ENCODE results near the gene R3HDM2. TPM values are rescaled to one million over a fixed set of nuclear protein-coding genes. Genes with fewer than 3 reads are reported as not detected.
A peak's percentile ranks its signal among the peaks of the same experiment; 100 is the strongest.

Gene R3HDM2
- total RNA-seq, 1 experiment from 2014 or later, result 8.9 TPM

DNA sequence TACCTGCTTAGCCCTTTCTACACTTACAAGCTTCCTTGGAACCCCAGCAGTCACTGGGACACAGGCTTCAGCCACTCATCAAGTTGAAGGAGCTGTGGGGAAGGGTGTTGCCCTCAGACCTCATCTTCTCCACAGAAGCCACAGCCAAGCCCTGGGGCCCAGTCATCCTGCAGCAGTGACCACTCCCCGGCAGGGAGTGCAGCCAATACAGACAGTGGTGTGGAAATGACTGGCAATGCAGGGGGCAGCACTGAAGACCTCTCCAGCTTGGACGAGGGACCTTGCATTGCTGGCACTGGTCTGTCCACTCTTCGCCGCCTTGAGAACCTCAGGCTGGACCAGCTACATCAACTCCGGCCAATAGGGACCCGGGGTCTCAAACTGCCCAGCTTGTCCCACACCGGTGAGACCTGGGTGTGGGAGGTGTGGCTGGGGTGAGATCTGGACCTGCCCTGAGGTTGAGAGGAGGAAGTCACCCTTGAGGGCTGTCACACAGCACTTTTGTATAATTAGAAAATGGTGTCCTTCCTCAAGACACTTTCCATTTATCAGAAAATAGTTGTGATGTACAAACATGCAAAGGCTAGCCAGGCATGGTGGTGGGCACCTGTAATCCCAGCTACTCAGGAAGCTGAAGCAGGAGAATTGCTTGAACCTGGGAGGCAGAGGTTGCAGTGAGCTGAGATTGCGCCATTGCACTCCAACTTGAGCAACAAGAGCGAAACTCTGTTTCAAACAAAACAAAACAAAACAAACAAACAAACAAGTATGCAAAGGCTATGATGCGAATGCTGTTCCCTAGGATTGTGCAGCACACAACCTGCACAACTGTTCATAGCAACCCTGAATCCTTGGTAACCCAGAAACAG is 38.7 kb upstream of the R3HDM2 start:
- DNase-seq (ENCODE audit: low spot score), result no peak
- in situ Hi-C loops (cut with HindIII; ENCODE audit: low sequenced_read_pairs), result no loop called here

DNA sequence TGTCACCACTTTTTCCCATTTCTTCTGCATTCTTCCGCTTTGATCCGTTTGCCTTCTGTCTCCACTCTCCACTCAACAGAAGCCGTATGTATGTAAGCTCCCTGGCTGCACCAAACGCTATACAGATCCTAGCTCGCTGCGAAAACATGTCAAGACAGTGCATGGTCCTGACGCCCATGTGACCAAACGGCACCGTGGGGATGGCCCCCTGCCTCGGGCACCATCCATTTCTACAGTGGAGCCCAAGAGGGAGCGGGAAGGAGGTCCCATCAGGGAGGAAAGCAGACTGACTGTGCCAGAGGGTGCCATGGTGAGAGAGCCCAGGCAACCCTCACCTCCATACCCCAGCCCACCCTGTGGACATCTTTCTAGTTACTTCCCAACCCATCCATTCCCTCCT is 37.1 kb upstream of the R3HDM2 start:
- in situ Hi-C loops (cut with HindIII; ENCODE audit: low sequenced_read_pairs), result no loop called here
- no peak for DNase-seq (ENCODE audit: low spot score)

DNA sequence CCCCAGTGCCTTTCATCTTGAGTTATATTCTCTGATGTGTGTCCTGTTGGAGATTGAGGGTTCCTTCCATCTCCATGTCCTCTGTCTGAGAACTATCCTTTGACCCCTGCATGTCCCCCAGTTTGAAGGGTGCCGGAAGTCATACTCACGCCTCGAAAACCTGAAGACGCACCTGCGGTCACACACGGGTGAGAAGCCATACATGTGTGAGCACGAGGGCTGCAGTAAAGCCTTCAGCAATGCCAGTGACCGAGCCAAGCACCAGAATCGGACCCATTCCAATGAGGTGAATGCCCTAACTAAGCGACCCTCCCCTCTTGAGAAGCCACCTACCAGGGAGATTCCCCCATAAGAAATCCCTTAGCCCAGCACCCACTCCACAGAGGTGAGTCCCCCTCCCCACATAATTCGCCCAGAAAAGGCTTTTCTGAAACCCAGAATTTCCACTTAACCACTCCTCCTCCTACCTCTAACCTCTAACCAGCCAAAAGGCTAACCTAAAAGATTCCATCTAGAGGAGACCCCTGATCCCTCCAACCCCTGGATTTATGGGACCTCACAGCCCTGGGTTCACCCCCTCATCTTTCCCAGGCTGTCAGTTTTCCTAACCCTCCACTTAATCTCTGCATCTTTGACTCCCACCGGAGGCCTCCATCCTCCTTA is 36.5 kb upstream of the R3HDM2 start:
- DNase-seq (ENCODE audit: low spot score), result no peak
- in situ Hi-C loops (cut with HindIII; ENCODE audit: low sequenced_read_pairs), result no loop called here

DNA sequence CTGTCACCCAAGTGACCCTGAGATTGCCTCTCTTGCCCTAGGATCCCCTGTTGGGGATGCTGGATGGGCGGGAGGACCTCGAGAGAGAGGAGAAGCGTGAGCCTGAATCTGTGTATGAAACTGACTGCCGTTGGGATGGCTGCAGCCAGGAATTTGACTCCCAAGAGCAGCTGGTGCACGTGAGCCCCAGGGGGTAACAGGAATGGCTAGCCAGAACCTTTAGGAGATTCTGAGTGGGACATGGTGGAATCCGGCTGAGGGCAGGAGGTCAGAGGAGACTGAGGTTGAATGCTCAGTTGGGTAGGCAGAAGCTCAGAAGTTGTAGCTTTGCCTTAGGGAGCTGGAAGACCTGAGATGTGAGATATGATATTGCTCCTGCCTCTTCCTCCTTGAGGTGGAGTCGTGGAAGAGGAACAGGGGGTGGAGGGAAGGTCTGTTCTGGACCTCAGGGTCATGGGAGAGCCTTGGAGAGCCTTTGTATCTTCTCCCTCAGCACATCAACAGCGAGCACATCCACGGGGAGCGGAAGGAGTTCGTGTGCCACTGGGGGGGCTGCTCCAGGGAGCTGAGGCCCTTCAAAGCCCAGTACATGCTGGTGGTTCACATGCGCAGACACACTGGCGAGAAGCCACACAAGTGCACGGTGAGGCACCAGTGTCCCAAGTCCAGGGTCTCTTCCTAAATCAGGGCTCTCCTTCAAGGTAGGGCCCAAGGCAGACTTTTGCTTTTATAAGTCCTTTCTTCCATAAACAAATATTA is 35.1 kb upstream of the R3HDM2 start:
- no peak for DNase-seq (ENCODE audit: low spot score)
- in situ Hi-C loops (cut with HindIII; ENCODE audit: low sequenced_read_pairs), result no loop called here

DNA sequence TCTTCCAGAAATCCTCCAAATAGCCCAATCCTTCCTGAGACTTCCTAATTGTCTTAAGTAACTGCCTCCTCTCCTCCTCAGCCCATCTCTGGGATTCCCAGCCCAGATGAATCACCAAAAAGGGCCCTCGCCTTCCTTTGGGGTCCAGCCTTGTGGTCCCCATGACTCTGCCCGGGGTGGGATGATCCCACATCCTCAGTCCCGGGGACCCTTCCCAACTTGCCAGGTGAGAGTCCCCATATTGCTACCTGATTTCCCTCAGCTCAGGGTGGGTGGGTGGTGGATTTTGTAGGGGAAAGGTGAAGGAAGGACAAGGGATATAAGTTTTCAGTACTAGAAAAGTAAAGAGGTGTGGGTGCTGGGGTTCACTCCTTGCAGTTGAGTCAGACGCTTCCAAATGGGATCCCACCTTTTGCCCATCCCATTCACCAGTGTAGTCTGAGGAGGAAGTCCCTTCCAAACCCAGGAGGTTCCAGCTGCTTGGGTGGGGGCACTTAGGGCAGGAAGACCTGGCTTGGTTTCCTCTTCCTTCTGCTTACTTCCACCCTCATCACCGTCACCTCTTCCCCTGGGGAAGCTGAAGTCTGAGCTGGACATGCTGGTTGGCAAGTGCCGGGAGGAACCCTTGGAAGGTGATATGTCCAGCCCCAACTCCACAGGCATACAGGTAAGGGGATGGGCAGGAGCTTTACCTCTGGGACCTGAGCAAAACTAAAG is 34.3 kb upstream of the R3HDM2 start:
- in situ Hi-C loops (cut with HindIII; ENCODE audit: low sequenced_read_pairs), result no loop called here
- no peak for DNase-seq (ENCODE audit: low spot score)

DNA sequence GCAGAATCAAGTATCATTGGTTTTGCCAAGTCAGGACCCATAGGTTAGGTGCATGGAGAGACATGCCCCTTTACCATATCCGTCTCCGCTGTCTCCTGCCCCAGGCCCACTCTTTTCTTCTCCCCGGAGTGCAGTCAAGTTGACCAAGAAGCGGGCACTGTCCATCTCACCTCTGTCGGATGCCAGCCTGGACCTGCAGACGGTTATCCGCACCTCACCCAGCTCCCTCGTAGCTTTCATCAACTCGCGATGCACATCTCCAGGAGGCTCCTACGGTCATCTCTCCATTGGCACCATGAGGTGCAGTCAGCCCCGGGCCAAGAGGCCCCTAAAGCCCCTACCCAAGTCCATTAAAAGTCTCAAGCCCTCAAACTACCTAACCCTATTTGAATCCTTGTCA is 33.7 kb upstream of the R3HDM2 start:
- no peak for DNase-seq (ENCODE audit: low spot score)
- in situ Hi-C loops (cut with HindIII; ENCODE audit: low sequenced_read_pairs), result no loop called here

DNA sequence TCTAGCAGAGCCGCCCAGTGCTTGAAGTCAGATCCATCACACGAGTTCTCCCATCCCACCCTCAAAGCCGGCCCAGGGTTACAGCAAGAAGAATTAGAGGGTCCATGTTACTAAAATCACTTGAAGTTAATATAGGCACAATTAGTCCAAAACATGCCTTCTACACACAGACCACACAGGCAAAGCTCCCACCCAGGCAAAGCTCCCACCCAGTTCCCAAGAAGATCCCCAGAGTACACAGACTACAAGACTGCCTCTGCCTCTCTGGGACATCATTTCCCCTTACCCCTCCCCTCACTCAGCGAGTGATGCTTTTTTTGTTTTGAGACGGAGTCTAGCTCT is 32.0 kb upstream of the R3HDM2 start:
- no peak for DNase-seq (ENCODE audit: low spot score)
- in situ Hi-C loops (cut with HindIII; ENCODE audit: low sequenced_read_pairs), result no loop called here

DNA sequence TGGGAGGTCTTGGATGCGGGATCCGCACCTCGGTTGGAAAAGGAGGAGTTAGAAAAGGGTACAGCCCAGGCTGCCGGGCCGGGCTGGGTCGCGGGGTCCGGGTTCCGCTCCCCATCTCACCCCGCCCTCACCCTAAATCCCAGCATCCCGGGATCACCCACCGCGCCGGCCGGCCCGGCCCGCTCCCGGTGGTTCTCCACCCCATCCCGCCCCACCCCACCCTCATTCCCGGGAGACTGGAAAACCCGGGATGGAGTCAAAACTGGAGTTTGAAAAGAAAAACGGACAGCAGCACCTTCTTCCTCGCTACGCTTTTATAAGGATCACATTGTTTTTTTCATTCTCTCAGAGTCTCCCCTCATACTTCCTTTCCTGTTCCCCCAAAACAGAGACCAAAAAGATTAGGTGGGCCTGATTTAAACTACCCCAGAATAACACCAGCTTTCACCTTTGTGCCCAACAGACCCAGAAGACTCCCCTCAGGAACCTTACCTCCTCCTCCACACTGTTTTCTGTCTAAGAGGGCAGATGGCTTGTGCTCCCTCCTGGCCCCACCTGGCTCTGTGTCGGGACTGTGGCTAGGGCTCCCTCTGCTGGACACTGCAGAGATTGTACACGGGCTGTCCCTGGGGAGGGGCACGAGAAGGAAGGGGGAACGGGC is 31.5 kb upstream of the R3HDM2 start:
- DNase-seq (ENCODE audit: low spot score), result peak; percentile 92
- in situ Hi-C loops (cut with HindIII; ENCODE audit: low sequenced_read_pairs), result no loop called here

DNA sequence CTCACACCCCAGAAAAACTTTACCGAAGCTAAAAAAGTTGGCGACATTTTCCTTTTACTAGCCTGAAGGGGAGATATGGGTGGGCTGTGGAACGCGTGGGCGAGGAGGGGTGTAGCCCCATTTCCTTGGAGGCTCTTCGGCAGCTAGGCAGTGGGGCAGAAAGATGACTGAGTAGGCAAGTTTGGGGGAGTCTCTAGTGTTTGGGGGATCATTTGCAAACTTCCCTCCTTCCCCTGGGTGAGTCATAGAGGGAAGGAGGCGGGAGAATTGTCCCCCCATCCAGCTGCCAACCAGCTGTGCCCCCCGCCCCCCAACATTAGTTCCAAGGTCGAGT is 31.0 kb upstream of the R3HDM2 start:
- in situ Hi-C loops (cut with HindIII; ENCODE audit: low sequenced_read_pairs), result no loop called here
- DNase-seq (ENCODE audit: low spot score), result no peak

DNA sequence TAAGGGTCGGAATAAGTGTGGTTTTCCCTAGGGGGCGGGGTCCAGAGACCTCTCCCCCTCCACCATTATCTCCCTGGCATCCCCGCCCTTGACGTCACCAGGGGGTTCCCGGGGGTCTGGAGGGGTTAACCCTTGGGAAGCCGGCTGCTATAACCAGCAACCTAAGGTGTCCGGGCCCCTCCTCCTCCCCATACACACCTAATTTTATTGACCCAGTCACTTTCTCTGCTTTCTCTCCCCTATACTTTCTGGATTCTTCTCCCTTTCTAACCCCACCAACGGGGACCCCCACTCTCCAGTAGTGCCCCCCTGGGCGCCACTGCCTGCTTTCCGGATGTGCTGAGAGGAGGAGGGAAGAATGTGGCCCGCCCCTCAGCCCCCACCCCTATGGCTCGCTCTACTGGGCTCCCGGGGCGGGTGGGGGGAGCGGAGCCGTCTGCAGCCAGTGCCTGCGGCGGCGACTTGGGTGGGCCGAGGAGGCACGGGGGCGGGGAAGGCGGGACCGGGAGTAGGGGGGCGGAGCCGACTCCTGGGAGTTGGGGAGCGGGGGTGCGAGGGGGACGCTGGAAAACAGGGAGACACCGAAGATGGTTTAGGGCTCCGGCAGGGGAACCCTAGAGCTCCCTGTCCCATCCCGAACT is 30.6 kb upstream of the R3HDM2 start:
- in situ Hi-C loops (cut with HindIII; ENCODE audit: low sequenced_read_pairs), result no loop called here
- peak; percentile 65 for DNase-seq (ENCODE audit: low spot score)

DNA sequence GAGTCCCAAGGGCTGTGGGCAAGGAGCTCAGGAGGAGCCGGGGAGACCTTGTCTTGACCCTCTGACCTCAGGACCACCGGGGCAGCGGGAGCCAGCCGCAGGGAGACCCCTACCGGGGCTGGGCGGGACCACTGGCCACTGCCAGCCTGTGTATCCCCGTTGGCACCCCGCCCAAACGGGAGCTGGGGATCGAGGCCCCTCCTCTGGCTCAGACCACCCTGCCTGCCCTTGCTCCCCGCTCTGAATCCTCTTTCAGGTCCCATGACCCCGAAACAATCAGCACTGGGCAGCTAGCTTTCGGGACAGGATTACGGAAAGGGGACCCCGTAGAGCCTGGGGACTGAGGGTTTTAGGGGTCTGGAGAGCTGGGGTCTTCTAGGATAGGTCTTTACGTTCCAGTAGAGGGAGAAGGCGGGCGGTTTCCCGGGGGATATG is 30.0 kb upstream of the R3HDM2 start:
- in situ Hi-C loops (cut with HindIII; ENCODE audit: low sequenced_read_pairs), result no loop called here
- DNase-seq (ENCODE audit: low spot score), result no peak

DNA sequence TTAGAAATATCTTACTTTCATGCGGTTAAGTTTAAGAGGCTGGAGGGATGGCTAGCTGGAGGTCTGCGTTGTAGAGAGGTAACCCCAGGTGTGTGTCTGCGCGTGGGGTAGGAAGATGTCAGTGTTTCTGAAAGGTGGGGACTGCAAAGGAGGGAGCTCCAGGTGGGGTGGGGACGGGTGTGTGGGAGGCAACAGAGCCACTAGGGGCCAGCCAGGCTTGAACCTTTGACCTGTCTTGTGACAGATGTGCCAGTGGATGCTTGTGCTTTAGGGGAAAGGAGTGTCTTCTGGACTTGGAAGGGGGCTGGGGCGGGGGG is 29.6 kb upstream of the R3HDM2 start:
- DNase-seq (ENCODE audit: low spot score), result no peak
- in situ Hi-C loops (cut with HindIII; ENCODE audit: low sequenced_read_pairs), result no loop called here

DNA sequence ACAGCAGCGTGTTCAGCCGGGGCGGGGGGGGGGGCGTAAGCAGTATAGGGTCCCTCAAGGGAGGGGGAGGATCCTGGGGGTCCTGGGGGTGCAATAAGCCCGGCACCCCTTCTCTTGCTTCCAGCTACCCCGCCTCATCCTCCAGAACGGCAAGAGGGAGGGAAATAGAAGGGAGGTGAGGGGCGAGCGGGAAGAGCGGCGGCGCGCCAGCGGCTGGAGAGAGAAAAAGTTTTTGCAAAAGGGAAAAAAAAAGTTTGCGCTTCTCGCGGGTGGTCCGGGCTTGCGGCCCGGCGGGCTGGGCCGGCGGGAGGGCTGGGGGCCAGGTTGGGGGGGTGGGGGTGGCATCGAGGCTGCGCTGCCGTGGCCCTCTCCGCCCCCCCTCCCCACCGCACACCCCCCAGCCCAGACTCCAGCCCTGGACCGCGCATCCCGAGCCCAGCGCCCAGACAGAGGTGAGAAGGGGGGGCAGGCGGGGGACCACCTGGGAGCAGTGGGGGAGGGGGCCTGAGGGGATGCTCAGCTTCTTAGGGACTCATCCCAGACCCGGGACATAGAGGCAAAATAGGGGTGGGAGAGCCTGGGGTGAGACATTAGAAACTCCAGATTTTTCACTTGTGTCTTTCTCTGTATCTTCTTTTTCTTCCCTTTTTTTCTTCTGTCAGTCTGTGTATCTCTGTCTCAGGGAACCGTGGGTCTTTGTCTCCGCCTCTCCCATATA is 29.1 kb upstream of the R3HDM2 start, which contains the start of gene GLI1:
Gene GLI1 (plus strand): TSS at position 36 of the 718 bp plus-strand sequence. CDS start 3,907 bp downstream, outside the sequence.
- in situ Hi-C loops (cut with HindIII; ENCODE audit: low sequenced_read_pairs), result no loop called here
- no peak for DNase-seq (ENCODE audit: low spot score)

DNA sequence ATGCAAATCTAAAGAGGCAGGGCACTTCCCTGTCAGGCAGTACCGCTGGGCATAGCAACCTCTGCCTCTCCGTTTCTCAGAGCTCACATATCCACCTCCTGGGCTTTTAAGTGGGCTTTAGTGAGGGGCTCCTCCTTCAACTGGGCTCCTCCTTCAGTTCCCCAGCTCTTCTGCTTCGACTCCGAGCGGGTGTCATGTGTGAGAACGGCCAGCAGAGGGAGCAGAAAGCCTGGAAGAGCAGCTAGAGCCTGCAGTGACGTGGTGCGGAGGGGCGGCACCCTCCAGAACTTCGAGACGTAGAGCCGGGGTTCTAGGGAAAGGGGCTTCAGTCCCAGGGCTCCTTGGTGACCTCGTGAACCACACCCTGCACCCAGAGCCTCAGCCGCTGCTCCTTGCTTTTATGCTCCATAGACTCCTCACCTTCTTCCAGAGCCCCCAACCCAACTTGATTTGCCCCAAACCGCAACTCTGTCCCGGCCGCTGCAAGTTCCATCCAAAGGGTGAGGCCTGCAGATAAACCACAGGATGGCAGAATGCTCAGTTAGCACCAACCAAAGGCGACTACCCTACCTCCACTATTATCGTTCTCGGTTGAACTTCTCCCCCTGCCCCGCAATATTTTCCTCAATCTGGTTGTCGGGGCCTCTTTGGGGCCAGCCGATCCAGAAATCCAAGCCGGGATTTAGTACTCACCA is 28.4 kb upstream of the R3HDM2 start:
- DNase-seq (ENCODE audit: low spot score), result peak; percentile 94
- in situ Hi-C loops (cut with HindIII; ENCODE audit: low sequenced_read_pairs), result no loop called here

DNA sequence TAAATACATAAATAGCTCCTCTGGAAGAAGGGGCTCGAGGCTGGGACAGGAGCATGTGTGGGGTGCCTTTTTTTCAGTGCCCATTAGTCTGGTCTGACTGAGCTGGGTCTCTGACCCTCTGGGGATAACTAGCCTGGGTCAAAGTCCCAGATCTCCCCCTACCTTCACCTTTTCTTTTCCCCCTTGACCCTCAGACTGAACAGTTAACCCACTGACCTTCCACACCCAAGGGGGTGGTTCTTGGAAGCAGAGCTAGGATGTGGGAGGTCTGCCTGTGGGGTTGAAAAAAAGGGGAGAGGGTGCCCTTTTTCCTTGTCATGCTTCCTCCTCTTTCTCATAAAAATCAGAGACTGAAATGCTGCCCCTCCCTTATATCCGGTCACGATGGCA is 27.8 kb upstream of the R3HDM2 start:
- in situ Hi-C loops (cut with HindIII; ENCODE audit: low sequenced_read_pairs), result no loop called here
- DNase-seq (ENCODE audit: low spot score), result no peak

DNA sequence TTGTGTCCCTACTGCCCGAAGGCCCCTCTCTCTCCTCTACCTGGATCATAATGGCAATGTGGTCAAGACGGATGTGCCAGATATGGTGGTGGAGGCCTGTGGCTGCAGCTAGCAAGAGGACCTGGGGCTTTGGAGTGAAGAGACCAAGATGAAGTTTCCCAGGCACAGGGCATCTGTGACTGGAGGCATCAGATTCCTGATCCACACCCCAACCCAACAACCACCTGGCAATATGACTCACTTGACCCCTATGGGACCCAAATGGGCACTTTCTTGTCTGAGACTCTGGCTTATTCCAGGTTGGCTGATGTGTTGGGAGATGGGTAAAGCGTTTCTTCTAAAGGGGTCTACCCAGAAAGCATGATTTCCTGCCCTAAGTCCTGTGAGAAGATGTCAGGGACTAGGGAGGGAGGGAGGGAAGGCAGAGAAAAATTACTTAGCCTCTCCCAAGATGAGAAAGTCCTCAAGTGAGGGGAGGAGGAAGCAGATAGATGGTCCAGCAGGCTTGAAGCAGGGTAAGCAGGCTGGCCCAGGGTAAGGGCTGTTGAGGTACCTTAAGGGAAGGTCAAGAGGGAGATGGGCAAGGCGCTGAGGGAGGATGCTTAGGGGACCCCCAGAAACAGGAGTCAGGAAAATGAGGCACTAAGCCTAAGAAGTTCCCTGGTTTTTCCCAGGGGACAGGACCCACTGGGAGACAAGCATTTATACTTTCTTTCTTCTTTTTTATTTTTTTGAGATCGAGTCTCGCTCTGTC is 26.1 kb upstream of the R3HDM2 start:
- in situ Hi-C loops (cut with HindIII; ENCODE audit: low sequenced_read_pairs), result no loop called here
- no peak for DNase-seq (ENCODE audit: low spot score)

DNA sequence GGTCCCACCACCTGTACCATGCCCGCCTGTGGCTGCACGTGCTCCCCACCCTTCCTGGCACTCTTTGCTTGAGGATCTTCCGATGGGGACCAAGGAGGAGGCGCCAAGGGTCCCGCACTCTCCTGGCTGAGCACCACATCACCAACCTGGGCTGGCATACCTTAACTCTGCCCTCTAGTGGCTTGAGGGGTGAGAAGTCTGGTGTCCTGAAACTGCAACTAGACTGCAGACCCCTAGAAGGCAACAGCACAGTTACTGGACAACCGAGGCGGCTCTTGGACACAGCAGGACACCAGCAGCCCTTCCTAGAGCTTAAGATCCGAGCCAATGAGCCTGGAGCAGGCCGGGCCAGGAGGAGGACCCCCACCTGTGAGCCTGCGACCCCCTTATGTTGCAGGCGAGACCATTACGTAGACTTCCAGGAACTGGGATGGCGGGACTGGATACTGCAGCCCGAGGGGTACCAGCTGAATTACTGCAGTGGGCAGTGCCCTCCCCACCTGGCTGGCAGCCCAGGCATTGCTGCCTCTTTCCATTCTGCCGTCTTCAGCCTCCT is 25.4 kb upstream of the R3HDM2 start:
- DNase-seq (ENCODE audit: low spot score), result peak; percentile 78
- in situ Hi-C loops (cut with HindIII; ENCODE audit: low sequenced_read_pairs), result no loop called here
